GM18498 (cell line): ENCODE measurements around the gene FAP.

Experiments
- ATAC-seq: cut with Tn5 transposase; IDR thresholded peaks from one replicate; pipeline ENCODE4 v1.9.1; 2021; ENCODE audit warnings: mild to moderate bottlenecking, moderate library complexity; ENCODE audit not compliant: unreplicated experiment

The FAP gene

GRCh38 chr2:162127422-162127821 lies 115.8 kb downstream of the FAP start:
- ATAC-seq = no peak

- ATAC-seq = peak; percentile 8
These were observed 116.7 kb downstream of the FAP start for GRCh38 chr2:162126527-162126926.

- peak; percentile 95 for ATAC-seq
These were observed 117.1 kb downstream of the FAP start for GRCh38 chr2:162126111-162126519.

- no peak for ATAC-seq
These were observed 118.1 kb downstream of the FAP start for GRCh38 chr2:162125138-162125537.

GRCh38 chr2:162123806-162124758 lies 119.2 kb downstream of the FAP start:
- ATAC-seq = peak; percentile 44
